ENCODE data around the gene EXOC4. TPM values are rescaled to one million over a fixed set of nuclear protein-coding genes. Genes with fewer than 3 reads are reported as not detected.
A peak's percentile ranks its signal among the peaks of the same experiment; 100 is the strongest.

EXOC4 gene
- total and polyA plus RNA-seq, 7 experiments from 2014 or later = 44.1 to 106 (median 74.2) TPM

DNA sequence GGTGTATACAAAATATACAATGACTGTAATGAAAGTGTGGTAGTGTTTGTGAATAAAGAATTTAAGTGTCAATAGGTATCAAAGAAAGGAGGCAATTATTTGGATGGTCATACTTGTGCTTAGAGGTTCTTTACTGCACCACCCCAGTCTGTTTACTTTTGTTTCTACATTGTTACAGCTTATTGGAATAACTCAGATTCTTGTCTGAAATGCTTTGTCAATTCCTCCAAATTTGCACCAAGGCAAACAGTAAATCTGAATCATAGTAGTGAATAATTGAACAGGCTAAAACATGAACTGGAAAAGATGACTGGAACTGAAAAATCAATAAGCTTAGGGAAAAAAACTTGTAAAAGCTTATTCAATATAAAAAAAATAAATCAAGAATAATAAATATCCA, 319.2 kb downstream of the EXOC4 start:
- no peaks in the 10 kb centered on the region for H3K9me3 ChIP-seq (ENCODE audit: control insufficient read depth in 2 of 3, low read length in 3 of 3)
- Mint-ChIP-seq H3K4me1 (peaks cover 0 to 13% (median 4%) of the 10 kb centered on the region in 7 donors), H3K27ac (no peak overlapping the region), H3K4me3 (no peak overlapping the region), H3K9me3 (no peaks in the 10 kb centered on the region), H3K27me3 (no peaks in the 10 kb centered on the region), H3K36me3 (peaks cover 0 to 26% (median 0%) of the 10 kb centered on the region in 5 donors)
- H3K27me3 ChIP-seq (ENCODE audit: control insufficient read depth in 2 of 2, insufficient read depth in 2 of 2, low read length in 2 of 2) = no peaks in the 10 kb centered on the region
- CTCF ChIA-PET = no interaction called here
- intact Hi-C loops (cut with micrococcal nuclease) = no loop called here
- no peaks in the 10 kb centered on the region for H3K4me1 ChIP-seq (ENCODE audit: control insufficient read depth in 2 of 2, insufficient read depth in 2 of 2, low read length in 2 of 2)
- H3K27ac ChIP-seq (ENCODE audit: low read depth, low read length) = no peak overlapping the region
- no peak overlapping the region for H3K4me3 ChIP-seq (ENCODE audit: low read length)
- DNase-seq (no peak), ATAC-seq (no peak)
- H3K36me3 ChIP-seq (ENCODE audit: control insufficient read depth in 2 of 3, insufficient read depth in 3 of 3, low read length in 3 of 3) = no peaks in the 10 kb centered on the region
- POLR2A ChIA-PET = no interaction called here

DNA sequence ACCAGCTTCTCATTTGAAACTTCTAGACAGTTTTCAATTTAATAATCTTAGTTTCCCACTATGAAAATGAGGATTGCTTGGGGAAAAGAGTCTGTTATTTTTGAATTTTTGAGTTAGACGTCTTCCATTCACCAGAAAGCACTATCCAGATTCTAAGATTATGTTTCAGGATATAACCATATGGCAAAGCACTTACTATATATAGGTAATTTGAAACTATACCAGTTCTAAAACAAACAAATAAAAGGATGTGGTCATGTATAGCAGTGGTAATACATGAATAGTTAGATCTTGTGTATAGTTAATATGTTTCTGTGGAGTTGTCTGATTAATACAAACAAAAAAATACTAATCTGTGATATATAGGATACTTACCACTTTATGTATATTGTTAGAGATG, 320.0 kb downstream of the EXOC4 start:
- Histone ChIP-seq H3K36me3 (ENCODE audit: control insufficient read depth in 2 of 3, insufficient read depth in 3 of 3, low read length in 3 of 3) (no peaks in the 10 kb centered on the region), H3K27ac (ENCODE audit: low read depth, low read length) (no peak overlapping the region), H3K9me3 (ENCODE audit: control insufficient read depth in 2 of 3, low read length in 3 of 3) (no peaks in the 10 kb centered on the region), H3K4me3 (ENCODE audit: low read length) (no peak overlapping the region), H3K27me3 (ENCODE audit: control insufficient read depth in 2 of 2, insufficient read depth in 2 of 2, low read length in 2 of 2) (no peaks in the 10 kb centered on the region), H3K4me1 (ENCODE audit: control insufficient read depth in 2 of 2, insufficient read depth in 2 of 2, low read length in 2 of 2) (no peaks in the 10 kb centered on the region)
- H3K4me1 Mint-ChIP-seq = peaks cover 0 to 13% (median 4%) of the 10 kb centered on the region in 7 donors
- ChIA-PET POLR2A (interaction anchor here (0.6 kb wide), 1 partner anchor 80 kb away, joined by 3 read pairs; no protein-coding TSS in a partner anchor), CTCF (no interaction called here)
- peaks cover 0 to 22% (median 0%) of the 10 kb centered on the region in 5 donors for H3K36me3 Mint-ChIP-seq
- intact Hi-C loops (cut with micrococcal nuclease) = no loop called here
- ATAC-seq = no peak
- no peaks in the 10 kb centered on the region for H3K27me3 Mint-ChIP-seq
- H3K4me3 Mint-ChIP-seq = no peak overlapping the region
- no peak for DNase-seq
- H3K9me3 Mint-ChIP-seq = no peaks in the 10 kb centered on the region
- no peak overlapping the region for H3K27ac Mint-ChIP-seq

DNA sequence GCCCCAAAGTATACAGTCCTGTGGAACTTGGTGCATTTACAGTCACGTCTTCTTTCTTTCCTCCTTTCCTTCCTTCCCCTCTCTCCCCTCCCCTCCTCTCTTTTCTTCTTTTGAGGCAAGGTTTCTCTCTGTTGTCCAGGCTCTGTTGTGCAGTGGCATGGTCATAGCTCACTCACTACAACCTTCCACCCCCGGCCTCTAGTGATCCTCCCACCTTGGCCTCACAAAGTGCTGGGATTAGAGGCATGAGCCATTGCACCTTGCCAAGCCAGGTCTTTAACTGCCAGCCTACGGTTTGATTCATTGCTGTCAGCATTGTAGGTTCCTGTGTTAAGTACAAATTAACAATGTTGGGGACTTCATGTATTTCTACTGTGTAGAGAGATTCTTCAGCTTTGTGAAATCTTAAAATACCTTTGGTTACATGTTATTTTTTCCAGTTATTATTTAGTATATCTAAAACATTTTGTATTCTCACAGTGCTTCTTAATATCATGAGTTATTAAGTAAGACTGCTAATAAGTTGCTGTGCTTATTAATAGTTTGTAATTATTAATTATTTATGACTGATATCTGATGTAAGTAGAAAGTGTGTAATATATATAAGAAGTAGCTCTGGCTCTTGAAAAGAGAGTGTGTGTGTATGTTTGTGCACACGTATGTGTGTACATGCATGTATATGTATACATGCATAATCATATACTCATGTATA, 320.8 kb downstream of the EXOC4 start:
- Histone ChIP-seq H3K36me3 (ENCODE audit: control insufficient read depth in 2 of 3, insufficient read depth in 3 of 3, low read length in 3 of 3) (no peaks in the 10 kb centered on the region), H3K27ac (ENCODE audit: low read depth, low read length) (no peak overlapping the region), H3K4me3 (ENCODE audit: low read length) (no peak overlapping the region), H3K4me1 (ENCODE audit: control insufficient read depth in 2 of 2, insufficient read depth in 2 of 2, low read length in 2 of 2) (no peaks in the 10 kb centered on the region), H3K9me3 (ENCODE audit: control insufficient read depth in 2 of 3, low read length in 3 of 3) (no peaks in the 10 kb centered on the region), H3K27me3 (ENCODE audit: control insufficient read depth in 2 of 2, insufficient read depth in 2 of 2, low read length in 2 of 2) (no peaks in the 10 kb centered on the region)
- H3K36me3 Mint-ChIP-seq = peaks cover 0 to 26% (median 0%) of the 10 kb centered on the region in 5 donors
- DNase-seq (no peak), ATAC-seq (no peak)
- intact Hi-C loops (cut with micrococcal nuclease) = no loop called here
- no peaks in the 10 kb centered on the region for H3K27me3 Mint-ChIP-seq
- ChIA-PET POLR2A (no interaction called here), CTCF (no interaction called here)
- H3K27ac Mint-ChIP-seq = peak overlapping the region in 1 of 9 donors; percentile 13
- no peaks in the 10 kb centered on the region for H3K9me3 Mint-ChIP-seq
- H3K4me1 Mint-ChIP-seq = peaks cover 0 to 13% (median 4%) of the 10 kb centered on the region in 7 donors
- no peak overlapping the region for H3K4me3 Mint-ChIP-seq

DNA sequence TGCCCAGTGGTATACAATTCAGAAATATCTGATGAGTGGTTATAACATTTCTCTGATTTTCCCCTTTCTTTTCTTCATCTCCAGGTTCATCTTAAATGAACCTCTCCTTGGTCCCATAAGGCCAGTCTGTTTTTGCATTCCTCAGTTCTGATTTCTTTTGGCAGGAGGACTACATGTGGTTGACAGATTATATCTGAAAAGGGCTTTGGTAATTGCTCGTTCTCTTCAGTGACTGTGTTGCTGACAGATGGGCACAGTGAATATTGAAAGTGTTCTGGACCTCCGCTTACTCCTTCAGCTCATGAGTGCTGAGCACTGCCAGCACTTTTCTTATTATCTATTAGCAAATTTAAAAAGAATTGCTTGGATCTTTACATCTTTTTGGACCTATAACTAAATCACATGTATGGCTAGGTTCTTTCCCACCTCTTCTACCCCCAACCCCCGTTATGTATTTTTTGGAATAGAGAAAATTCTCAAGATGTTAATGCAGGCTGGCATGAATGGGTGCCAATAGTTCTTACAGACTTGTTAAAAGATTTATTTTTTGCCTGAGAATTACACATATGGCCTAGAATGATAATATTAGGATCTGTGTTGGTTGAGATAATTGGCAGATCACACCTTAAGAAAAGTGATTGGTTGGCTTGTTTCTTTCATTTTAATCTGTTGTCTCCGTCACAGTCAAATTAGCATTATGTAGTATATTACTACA, 323.0 kb downstream of the EXOC4 start:
- DNase-seq (no peak), ATAC-seq (no peak)
- Mint-ChIP-seq H3K27me3 (no peaks in the 10 kb centered on the region), H3K4me1 (peaks cover 0 to 12% (median 4%) of the 10 kb centered on the region in 7 donors), H3K36me3 (peaks cover 4 to 47% (median 9%) of the 10 kb centered on the region in 5 donors), H3K9me3 (peaks cover 0 to 5% (median 0%) of the 10 kb centered on the region in 11 donors), H3K4me3 (no peak overlapping the region), H3K27ac (no peak overlapping the region)
- POLR2A ChIA-PET = no interaction called here
- H3K27ac ChIP-seq (ENCODE audit: low read depth, low read length) = no peak overlapping the region
- H3K9me3 ChIP-seq (ENCODE audit: control insufficient read depth in 2 of 3, low read length in 3 of 3) = no peaks in the 10 kb centered on the region
- no peaks in the 10 kb centered on the region for H3K4me1 ChIP-seq (ENCODE audit: control insufficient read depth in 2 of 2, insufficient read depth in 2 of 2, low read length in 2 of 2)
- no peaks in the 10 kb centered on the region for H3K36me3 ChIP-seq (ENCODE audit: control insufficient read depth in 2 of 3, insufficient read depth in 3 of 3, low read length in 3 of 3)
- CTCF ChIA-PET = no interaction called here
- intact Hi-C loops (cut with micrococcal nuclease) = no loop called here
- H3K27me3 ChIP-seq (ENCODE audit: control insufficient read depth in 2 of 2, insufficient read depth in 2 of 2, low read length in 2 of 2) = no peaks in the 10 kb centered on the region
- H3K4me3 ChIP-seq (ENCODE audit: low read length) = no peak overlapping the region

DNA sequence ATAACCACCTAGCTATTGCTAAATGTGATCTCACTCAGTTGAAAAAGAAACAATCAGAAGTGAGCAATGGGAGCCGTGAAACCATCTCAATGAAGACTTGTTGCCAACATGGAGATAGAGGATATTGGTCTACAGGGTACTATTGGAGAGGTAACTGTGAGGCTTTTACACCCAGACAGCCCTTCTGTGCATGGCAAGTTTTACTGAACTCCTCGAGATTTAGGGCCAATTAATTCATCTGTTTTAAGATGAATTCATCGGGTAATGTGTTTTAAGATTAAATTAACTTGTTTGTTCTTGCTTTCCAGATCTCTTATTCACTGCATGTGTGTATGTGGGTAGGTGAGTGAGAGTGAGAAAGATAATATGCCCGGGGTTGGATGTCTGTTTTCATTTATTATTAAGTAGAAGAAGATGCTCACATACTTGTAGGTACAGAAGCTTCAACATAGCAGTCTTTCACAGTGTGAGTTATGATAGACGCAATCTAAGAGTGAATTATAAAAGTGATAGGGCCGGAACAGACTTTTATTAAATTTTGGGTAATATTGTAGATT, 323.8 kb downstream of the EXOC4 start:
- peaks cover 6 to 53% (median 11%) of the 10 kb centered on the region in 5 donors for H3K36me3 Mint-ChIP-seq
- no peaks in the 10 kb centered on the region for H3K36me3 ChIP-seq (ENCODE audit: control insufficient read depth in 2 of 3, insufficient read depth in 3 of 3, low read length in 3 of 3)
- ATAC-seq = no peak

DNA sequence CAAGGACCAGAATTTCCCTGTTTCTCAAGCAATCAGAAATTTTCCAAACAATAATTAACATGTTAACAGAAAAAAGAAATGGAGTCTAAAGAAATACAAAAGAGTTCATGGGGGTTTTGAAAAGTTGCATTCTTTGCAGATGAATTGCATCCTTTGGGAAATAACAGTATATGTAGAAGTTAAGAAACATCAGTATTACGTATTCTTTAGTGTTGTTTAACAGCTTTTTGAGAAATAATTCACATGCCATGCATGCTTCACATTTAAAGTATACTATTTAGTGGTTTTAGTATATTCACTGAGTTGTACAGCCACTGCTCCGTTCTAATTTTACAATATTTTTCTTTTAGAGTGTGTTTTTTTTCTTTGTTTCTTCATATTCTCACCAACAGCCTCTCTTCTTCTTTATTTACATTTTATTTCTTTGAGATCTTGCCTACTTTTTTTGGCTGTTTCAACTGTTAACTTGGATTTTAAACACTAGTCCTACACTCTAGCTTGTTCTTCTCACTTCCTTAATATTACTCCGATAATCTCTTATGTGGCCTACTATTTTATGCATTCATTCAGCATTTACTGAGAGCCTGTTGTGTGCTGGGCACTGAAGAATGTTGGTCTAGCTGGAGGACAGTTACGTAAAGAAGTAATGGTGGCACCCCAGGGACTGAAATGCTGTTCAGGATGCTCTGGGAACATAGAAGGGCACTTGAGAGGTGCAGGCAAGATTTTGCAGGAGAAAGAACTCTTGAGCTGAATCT, 330.1 kb downstream of the EXOC4 start:
- Histone ChIP-seq H3K4me1 (ENCODE audit: control insufficient read depth in 2 of 2, insufficient read depth in 2 of 2, low read length in 2 of 2) (no peaks in the 10 kb centered on the region), H3K27me3 (ENCODE audit: control insufficient read depth in 2 of 2, insufficient read depth in 2 of 2, low read length in 2 of 2) (no peaks in the 10 kb centered on the region), H3K4me3 (ENCODE audit: low read length) (no peak overlapping the region), H3K36me3 (ENCODE audit: control insufficient read depth in 2 of 3, insufficient read depth in 3 of 3, low read length in 3 of 3) (no peaks in the 10 kb centered on the region), H3K27ac (ENCODE audit: low read depth, low read length) (no peak overlapping the region), H3K9me3 (ENCODE audit: control insufficient read depth in 2 of 3, low read length in 3 of 3) (no peaks in the 10 kb centered on the region)
- ChIA-PET POLR2A (no interaction called here), CTCF (no interaction called here)
- ATAC-seq = no peak
- no peak overlapping the region for H3K27ac Mint-ChIP-seq
- DNase-seq = no peak
- H3K36me3 Mint-ChIP-seq = peaks cover 13 to 75% (median 34%) of the 10 kb centered on the region in 5 donors
- intact Hi-C loops (cut with micrococcal nuclease) = no loop called here
- no peak overlapping the region for H3K4me3 Mint-ChIP-seq
- no peaks in the 10 kb centered on the region for H3K27me3 Mint-ChIP-seq
- H3K9me3 Mint-ChIP-seq = peaks cover 0 to 8% (median 1%) of the 10 kb centered on the region in 11 donors
- peaks cover 0 to 14% (median 10%) of the 10 kb centered on the region in 7 donors for H3K4me1 Mint-ChIP-seq

More for the DNA sequence above, 323.8 kb downstream of the EXOC4 start:
- intact Hi-C loops (cut with micrococcal nuclease) = no loop called here
- no peaks in the 10 kb centered on the region for H3K9me3 ChIP-seq (ENCODE audit: control insufficient read depth in 2 of 3, low read length in 3 of 3)
- no peak for DNase-seq
- no peaks in the 10 kb centered on the region for H3K27me3 ChIP-seq (ENCODE audit: control insufficient read depth in 2 of 2, insufficient read depth in 2 of 2, low read length in 2 of 2)
- Mint-ChIP-seq H3K27me3 (no peaks in the 10 kb centered on the region), H3K4me1 (peaks cover 0 to 8% (median 4%) of the 10 kb centered on the region in 7 donors), H3K4me3 (no peak overlapping the region), H3K27ac (no peak overlapping the region), H3K9me3 (peaks cover 0 to 5% (median 0%) of the 10 kb centered on the region in 11 donors)
- ChIA-PET POLR2A (no interaction called here), CTCF (no interaction called here)
- no peaks in the 10 kb centered on the region for H3K4me1 ChIP-seq (ENCODE audit: control insufficient read depth in 2 of 2, insufficient read depth in 2 of 2, low read length in 2 of 2)
- H3K4me3 ChIP-seq (ENCODE audit: low read length) = no peak overlapping the region
- no peak overlapping the region for H3K27ac ChIP-seq (ENCODE audit: low read depth, low read length)

Measured in naive thymus-derived CD4-positive, alpha-beta T cell (primary cell).